Kidney (tissue), 14 donors: ENCODE results near the gene USP5. TPM values are rescaled to one million over a fixed set of nuclear protein-coding genes. Genes with fewer than 3 reads are reported as not detected.
"Not testable (repeated sequence)": the region's sequence is repeated elsewhere in the genome, so short reads cannot be mapped to it uniquely, and the experiment has no call there.

ENCODE experiments used
- DNase-seq, 5 donors: peaks; one replicate each; pipeline ENCODE4 v3.0.0-alpha.2; 2013 to 2020
- FAIRE-seq: peaks from 2 replicates; lab custom pipeline; 2012; peaks lifted over from hg19 to GRCh38; lab: Jason Lieb, UNC
- H3K27ac ChIP-seq, 2 donors: one replicate each; pipeline ENCODE4 v1.7.0; 2013; ENCODE audit warnings: low read depth in 2 of 2, low read length in 2 of 2, inconsistent platforms in 1 of 2
- H3K27me3 ChIP-seq: one replicate; pipeline ENCODE4 v1.7.1; 2013; ENCODE audit warnings: low read length, inconsistent platforms; ENCODE audit not compliant: control insufficient read depth, insufficient read depth
- H3K36me3 ChIP-seq, 3 donors: one replicate each; pipeline versions ENCODE4 v1.7.0 to v1.7.1; 2013; ENCODE audit warnings: low read length in 3 of 3, control low read depth in 1 of 3, inconsistent platforms in 1 of 3; ENCODE audit not compliant: insufficient read depth in 3 of 3, control insufficient read depth in 2 of 3
- H3K4me1 ChIP-seq, 3 donors: one replicate each; pipeline versions ENCODE4 v1.7.0 to v1.7.1; 2013; ENCODE audit warnings: low read length in 3 of 3, inconsistent platforms in 1 of 3, low read depth in 1 of 3; ENCODE audit not compliant: control insufficient read depth in 2 of 3, insufficient read depth in 2 of 3
- H3K4me3 ChIP-seq, 3 donors: one replicate each; pipeline versions ENCODE4 v1.7.0 to v1.8.1; 2013; ENCODE audit warnings: low read length in 3 of 3, control low read depth in 1 of 3, inconsistent platforms in 1 of 3
- H3K9ac ChIP-seq, 3 donors: one replicate each; pipeline versions ENCODE4 v1.7.0 to v1.7.1; 2013; ENCODE audit warnings: low read length in 3 of 3, control low read depth in 1 of 3, inconsistent platforms in 1 of 3
- H3K9me3 ChIP-seq, 3 donors: one replicate each; pipeline versions ENCODE4 v1.7.0 to v1.7.1; 2013; ENCODE audit warnings: low read length in 3 of 3, control low read depth in 1 of 3, inconsistent platforms in 1 of 3; ENCODE audit not compliant: control insufficient read depth in 2 of 3, insufficient read depth in 1 of 3
- CTCF ChIP-seq: IDR thresholded peaks from 3 replicates; pipeline ENCODE4 v1.5.1; 2012; ENCODE audit warnings: mild to moderate bottlenecking, moderate library complexity, borderline replicate concordance; ENCODE audit not compliant: insufficient read depth; ENCODE audit errors: extremely low read depth
- intact Hi-C: fragments of 100-400 bp; cut with DNase I; formaldehyde crosslinking; loops from one replicate; pipeline ENCODE4 v1.11.1; 2022
- polyA plus RNA-seq: library from polyadenylated mRNA; stranded (reverse); fragments of 350-450 nt; fragmentation: Illumina TruSeq; extraction: RNeasy Lipid Tissue Mini Kit (QIAGEN cat#74804); gene quantifications from one replicate; pipeline ENCODE4 v1.2.3, GENCODE V29; 2014; ENCODE audit warnings: low read depth, low replicate concordance; ENCODE audit not compliant: insufficient read depth
- total RNA-seq: library from RNA; stranded (reverse); fragmentation: NEBNext Ultra II Directional; extraction: Animal tissue kit (Norgen Biotek cat#: 25700); gene quantifications from one replicate; pipeline ENCODE4 v1.2.1, GENCODE V29; 2021
- donor health status: control.
- donor health status: control.
- donor health status: control.
- donor health status: control.
- donor health status: control.
- donor health status: DM: yes; HTN: yes; CAD: no.
- donor health status: Normal renal cell carcinoma (clear cell type).

Gene USP5
- total and polyA plus RNA-seq, 2 donors from 2014 or later = 52.3 to 75.5 TPM

- Histone ChIP-seq H3K27ac (peak overlapping the region; percentile 95 to 96), H3K4me3 (peak overlapping the region; percentile 77 to 85 (median 80)), H3K9ac (peak overlapping the region; percentile 62 to 76 (median 64)), H3K4me1 (peaks cover 0 to 36% (median 23%) of the 10 kb centered on the region in 3 donors), H3K9me3 (no peaks in the 10 kb centered on the region), H3K27me3 (no peaks in the 10 kb centered on the region), H3K36me3 (peaks cover 7 to 29% (median 12%) of the 10 kb centered on the region in 3 donors)
- intact Hi-C loops = no loop called here
- peak in 2 of 5 donors; percentile 23 to 46 for DNase-seq
- no peak for TF ChIP-seq CTCF
- FAIRE-seq = no peak
Observed at GRCh38 chr12:6868211-6869048, 16.5 kb downstream of the USP5 start.

GRCh38 chr12:6869049-6870021, 17.4 kb downstream of the USP5 start:
- FAIRE-seq (no peak), DNase-seq (peak; percentile 85 to 93 (median 92))
- Histone ChIP-seq H3K27ac (peak overlapping the region in 1 of 2 donors; percentile 95), H3K9ac (peak overlapping the region in 2 of 3 donors; percentile 8 to 62), H3K4me1 (peaks cover 0 to 40% (median 23%) of the 10 kb centered on the region in 3 donors), H3K4me3 (peak overlapping the region in 1 of 3 donors; percentile 80), H3K36me3 (peaks cover 7 to 27% (median 9%) of the 10 kb centered on the region in 3 donors), H3K27me3 (no peaks in the 10 kb centered on the region), H3K9me3 (no peaks in the 10 kb centered on the region)
- intact Hi-C loops = no loop called here
- peak; percentile 78 for TF ChIP-seq CTCF

GRCh38 chr12:6870304-6870703, 18.4 kb downstream of the USP5 start:
- H3K36me3 ChIP-seq = peaks cover 7 to 20% (median 9%) of the 10 kb centered on the region in 3 donors
- DNase-seq = peak in 1 of 5 donors; percentile 1
- FAIRE-seq, H3K9ac ChIP-seq, H3K9me3 ChIP-seq, intact Hi-C loops, H3K27me3 ChIP-seq, H3K4me3 ChIP-seq, H3K27ac ChIP-seq: not testable (repeated sequence)
- H3K4me1 ChIP-seq = peaks cover 0 to 40% (median 23%) of the 10 kb centered on the region in 3 donors
